ENCODE results near the gene GLG1.
A peak's percentile ranks its signal among the peaks of the same experiment; 100 is the strongest.

Gene GLG1

DNA sequence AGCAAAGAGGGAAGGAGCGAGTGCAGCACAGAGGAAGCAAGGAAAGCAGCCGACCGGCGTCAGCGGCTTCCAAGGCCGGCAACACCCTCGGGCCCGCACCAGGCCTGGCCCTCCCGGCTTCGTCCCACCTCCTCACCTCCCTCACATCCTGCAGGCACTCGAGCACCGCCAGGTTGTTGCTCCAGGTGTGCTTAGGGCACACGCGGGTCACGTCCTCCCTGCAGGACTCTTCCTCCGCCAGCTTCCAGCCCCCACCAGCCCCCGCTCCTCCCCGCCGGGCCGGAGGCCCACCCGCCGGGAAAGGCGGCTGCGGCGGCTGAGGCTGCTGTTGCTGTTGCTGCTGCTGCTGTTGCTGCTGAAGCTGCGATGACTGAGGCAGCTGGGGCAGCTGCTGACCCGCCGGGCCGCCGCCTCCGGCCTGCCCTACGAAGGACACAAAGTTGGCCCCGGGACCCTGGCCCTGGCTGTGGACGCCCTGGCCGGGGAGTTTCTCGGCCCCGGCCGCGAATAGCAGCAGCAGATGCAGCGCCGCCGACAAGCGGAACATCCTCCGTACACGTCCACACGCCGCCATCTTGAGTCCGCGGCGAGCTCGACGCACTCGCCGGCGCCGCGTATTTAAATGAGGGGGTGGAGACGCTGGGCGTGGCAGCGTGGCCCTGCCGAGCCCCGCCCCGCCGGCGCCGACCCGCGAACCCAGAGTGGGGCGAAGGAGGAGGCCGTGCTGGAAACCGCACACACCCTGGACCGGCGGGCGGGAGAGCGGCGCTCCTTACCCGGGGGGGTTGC is at the start of gene GLG1:
GLG1 (minus strand) TSS at position 594 of the 789 bp plus-strand sequence; CDS start at position 574, 20 bp downstream.
- peak; percentile 91 for DNase-seq

GRCh38 chr16:74654536-74655050 is 47.7 kb upstream of the GLG1 start:
- no peak for DNase-seq

DNA sequence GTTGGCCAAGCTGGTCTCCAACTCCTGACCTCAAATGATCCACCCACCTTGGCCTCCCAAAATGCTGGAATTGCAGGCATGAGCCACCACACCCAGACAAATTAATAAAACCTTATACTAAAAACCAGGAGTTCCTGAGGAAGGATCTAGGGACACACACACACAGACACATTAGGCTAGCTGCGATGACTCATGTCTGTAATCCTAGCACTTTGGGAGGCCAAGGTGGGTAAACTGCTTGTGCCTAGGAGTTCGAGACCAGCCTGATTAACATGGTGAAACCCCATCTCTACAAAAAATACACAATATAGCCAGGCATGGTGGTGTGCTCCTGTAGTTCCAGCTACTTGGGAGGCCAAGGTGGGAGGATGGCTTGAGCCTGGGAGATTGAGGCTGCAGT is 46.0 kb upstream of the GLG1 start:
- DNase-seq = peak; percentile 37

DNA sequence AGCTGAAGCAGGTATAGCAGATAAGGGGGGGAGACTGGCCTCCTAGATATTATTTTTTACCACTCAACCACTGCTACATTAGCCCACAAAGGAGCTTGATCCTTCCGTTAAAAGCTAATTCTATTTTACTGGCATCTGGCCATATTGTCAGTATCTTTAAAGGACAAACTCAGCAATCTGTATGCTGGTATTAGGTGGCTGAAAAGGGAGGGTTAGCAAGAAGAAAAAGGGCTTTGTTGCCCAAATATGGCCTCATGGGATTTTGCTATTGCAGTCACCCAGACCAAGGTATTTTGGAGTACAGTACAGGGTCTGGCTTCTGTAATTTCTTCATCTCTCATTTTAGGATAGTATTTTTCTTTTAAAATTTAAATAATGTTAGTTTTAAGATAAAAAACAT is 45.3 kb upstream of the GLG1 start:
- DNase-seq = no peak

- no peak for DNase-seq
Measured at GRCh38 chr16:74651841-74652240, 44.9 kb upstream of the GLG1 start.

DNA sequence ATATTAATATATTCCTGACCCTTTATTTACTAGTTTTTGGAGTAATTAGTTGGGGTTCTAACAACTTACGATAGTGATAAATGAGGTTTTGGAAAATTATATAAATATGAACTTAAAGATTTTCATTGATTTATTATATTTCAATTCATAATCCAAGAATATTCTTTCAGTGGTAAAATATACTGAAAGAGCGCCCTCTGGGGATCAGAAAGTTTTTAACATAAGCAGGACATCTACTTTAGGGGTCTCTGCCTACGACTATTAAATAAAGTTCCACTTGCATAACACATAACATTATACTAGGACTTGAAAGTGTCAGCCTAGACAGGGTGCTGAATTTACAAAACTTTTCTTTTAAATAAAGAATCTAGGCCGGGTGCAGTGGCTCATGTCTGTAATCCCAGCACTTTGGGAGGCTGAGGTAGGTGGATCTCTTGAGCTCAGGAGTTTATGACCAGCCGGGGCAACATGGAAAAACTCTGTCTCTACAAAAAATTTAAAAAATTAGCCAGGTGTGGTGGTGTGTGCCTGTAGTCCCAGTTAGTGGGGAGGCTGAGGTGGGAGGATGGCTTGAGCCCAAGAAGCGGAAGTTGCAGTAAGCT is 44.2 kb upstream of the GLG1 start:
- no peak for DNase-seq

DNA sequence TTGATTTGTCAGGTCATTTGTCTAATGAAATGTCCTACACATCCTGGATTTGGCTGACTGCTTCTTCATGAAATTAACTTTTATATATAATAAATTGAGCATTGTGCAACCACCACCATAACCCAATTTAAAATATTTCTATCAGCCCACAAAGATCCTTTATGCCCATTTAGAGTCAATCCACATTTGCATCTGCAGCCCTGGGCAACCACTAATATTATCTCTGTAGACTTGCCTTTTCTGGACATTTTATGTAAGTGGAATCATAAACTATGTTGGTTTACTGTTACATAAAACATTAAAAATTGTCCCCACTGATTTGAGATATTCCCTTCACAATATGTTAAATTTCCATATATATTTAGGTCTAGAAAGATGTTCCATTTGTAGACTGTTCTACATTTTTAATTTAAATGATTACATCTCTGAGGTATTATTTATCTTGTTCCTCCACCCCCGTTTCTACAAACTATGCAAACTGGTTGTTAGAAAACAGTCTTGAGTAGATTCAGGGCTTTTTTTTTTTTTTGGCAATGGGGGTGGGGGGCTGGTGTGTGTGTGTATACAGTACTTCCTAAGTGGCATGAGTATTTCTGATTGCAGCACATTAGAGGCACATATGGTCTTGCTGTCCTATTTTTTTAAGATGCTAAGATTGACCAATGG is 43.1 kb upstream of the GLG1 start:
- DNase-seq = no peak

- DNase-seq = no peak
Measured at GRCh38 chr16:74641969-74642368, 35.1 kb upstream of the GLG1 start.

GRCh38 chr16:74637742-74638453 is 31.0 kb upstream of the GLG1 start:
- no peak for DNase-seq

GRCh38 chr16:74635303-74635702 is 28.4 kb upstream of the GLG1 start:
- DNase-seq = no peak

GRCh38 chr16:74633686-74634085 is 26.8 kb upstream of the GLG1 start:
- no peak for DNase-seq

DNA sequence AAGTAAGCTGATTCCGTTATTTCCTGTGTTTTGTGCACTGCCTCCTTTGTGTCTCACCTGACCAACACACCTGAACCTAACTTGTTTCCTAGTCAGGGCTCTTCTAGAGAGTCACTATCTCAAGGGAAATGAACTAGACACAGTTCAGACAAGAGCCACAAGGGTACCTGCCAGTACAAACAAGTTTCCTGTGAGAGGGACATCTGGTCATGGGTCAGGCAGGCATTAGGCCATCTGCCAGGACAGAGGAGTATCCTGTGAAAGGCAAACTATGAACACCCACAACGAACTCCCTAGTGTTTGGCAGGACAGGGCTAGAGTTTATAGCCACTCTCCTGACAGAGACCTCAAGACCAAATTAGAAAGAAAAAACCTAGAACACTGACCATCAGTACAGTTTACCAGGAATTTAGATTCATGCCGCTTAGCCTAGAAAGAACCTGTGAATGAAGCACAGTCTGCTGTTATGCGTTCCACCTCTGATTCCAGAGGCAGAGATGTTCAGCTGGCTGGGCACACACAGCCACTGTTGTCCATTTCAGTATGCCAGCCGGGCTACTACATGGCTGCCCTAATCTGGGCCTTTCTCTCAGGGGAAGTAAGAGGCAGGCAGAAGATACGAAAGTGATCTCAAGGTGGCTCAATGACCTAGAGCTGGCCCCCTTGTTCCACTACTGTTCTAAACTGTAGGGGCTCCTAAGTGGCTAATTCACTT is 20.7 kb upstream of the GLG1 start:
- DNase-seq = no peak

DNA sequence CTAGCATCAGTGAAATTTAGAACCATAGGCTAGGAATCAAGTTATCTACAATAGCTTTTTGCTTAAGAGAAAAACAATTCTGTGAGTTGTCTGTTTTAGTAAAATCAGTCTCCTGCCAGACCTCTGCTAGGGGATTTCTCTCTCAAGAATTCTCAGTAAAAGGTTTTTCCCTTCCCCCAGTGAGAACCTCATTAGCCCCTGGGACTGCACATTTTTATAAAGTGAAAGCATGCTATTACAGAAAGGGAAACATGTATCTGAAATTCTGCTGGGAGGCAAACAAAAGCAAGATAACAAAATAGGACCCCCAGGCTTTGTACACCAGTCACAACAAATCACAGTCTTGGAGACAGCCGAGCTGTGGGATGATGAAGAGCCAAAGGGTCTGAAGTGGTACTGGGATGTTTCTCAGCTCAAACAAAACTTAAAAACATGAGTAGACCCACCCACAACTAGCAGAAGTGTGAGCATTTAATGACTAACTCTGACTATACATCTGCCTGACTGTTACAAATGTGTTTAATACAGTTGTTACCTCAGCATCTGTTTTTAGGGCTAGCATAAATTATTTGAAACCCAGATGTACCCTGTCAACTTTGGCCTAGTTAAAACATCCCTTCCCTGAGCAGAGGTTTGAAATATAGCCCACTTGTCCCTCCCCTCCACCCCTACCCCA is 20.0 kb upstream of the GLG1 start:
- no peak for DNase-seq

DNA sequence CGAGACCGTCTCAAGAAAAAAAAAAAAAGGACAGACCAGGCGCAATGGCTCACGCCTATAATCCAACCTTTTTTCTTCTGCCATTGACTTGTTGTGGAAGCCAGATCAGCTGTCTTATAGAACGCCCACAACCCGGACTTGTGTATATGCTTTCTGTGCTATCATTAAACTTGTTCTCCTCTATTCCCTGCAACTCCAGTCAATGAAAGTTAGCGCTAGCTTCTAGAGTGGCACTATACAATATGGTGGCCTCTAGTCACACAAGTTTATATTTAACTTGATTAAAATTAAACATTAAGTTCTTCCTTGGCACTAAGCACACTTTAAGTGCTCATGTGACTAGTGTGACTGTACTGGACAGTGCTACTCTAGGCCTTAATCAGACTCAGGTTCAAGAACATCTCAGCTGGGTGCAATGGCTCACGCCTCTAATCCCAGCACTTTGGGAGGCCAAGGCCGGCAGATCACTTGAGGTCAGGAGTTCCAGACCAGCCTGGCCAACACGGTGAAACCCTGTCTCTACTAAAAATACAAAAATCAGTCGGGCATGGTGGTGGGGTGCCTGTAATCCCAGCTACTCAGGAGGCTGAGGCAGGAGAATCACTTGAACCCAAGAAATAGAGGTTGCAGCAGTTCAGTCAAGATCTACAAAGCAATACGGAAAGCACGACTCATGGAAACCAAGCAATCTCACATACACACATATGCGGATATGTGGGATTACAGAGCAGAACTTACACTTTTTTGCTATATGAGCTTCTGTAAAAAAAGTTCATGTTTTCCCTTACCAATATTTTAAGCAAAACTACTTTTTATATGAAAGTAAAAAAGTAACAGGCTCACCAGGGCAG is 18.8 kb upstream of the GLG1 start:
- DNase-seq = no peak

GRCh38 chr16:74623839-74624235 is 16.9 kb upstream of the GLG1 start:
- DNase-seq = no peak

DNA sequence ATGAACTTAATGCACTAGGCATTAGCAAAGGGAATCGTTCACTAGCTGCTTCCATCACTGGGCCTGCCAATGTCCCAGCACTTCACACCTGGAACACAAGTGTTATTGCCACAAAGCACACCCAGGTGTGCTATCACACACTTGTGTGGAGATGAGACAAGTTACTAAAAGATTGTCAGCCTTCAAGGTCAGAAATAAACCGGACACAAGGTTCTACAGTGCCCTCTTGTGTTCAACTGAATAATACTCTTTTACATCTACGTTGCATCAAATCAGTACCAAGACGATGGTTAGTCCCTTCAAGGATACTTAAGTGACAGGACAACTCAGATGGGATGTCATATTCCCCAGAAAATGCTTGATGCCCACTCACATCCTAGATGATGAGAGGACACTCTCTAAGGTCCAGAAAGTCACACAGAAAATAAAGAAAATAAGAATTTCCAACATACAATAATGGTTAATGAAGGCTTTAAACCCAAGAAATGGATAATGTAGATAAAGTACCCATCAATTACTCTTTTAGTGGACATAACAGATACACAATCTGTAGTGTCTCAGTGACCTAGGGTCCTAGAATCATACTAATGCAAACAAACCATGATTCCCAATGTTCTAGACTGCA is 16.4 kb upstream of the GLG1 start:
- DNase-seq = peak; percentile 43

DNA sequence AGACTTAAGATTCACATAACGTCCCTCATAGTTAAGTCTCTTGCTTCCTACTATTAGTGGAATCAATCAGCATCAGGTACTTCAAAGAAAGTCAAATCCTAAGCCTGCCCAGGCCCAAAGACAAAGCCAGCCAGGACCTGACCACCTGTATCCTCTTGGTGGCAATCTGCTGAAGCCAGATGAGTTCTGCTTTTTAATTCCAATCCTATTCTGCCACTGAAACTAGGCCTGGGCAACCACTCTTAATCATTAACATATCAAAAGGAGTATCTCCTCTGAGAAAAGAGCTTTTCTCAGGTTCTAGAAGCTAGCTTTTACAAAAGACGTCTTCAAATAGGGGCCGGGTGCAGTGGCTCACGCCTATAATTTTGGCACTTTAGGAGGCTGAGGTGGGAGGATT is 15.1 kb upstream of the GLG1 start:
- no peak for DNase-seq

GRCh38 chr16:74617206-74617788 is 10.4 kb upstream of the GLG1 start:
- no peak for DNase-seq

DNA sequence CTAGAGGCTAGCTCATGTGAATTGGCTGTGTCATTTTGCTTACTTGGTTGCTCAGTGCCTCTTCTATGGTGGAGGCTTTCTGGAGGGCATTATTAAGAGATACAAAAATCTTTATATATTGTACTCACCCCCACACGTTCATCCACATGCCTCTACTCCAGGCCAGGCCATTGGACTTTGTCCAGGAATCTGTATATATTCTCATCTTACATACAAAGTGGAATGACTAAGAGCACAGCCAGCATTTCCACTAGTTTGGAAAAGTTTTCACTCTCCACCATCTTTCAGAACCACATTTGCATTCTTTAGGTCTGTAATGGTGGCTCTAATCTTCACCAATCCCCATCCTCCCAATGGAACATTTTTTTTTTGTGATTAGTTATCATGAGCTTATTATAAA is 4.8 kb upstream of the GLG1 start:
- peak; percentile 37 for DNase-seq

DNA sequence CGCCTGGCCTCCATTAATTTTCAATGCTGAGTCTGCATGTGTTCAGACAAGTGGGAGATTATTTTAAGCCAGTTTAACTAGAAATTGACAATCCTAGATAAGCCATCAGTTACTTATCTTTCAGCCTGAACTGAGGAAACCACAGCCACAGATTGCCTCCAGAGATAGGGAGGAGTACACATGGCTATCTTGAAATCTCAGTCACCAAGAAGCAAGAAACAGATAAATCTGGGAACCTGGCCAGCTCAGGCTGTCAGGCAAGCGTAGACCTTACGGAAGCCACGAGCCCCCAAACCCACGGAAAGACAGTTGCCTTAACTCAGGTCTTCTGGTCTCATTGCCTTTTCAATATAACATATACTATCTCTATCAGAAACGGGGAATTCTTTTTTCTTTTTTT is 2.0 kb upstream of the GLG1 start:
- DNase-seq = no peak

Measured in EL (cell line).